Bronchial epithelial cell (primary cell): ENCODE measurements around the gene AP1AR. TPM values are rescaled to one million over a fixed set of nuclear protein-coding genes. Genes with fewer than 3 reads are reported as not detected.
"Not testable (repeated sequence)": the region's sequence is repeated elsewhere in the genome, so short reads cannot be mapped to it uniquely, and the experiment has no call there.

Experiments
- DNase-seq: peaks from one replicate; pipeline ENCODE4 v3.0.0-alpha.2; 2010; ENCODE audit warnings: low read depth
- FAIRE-seq: peaks from 2 replicates; lab custom pipeline; 2011; peaks lifted over from hg19 to GRCh38; lab: Jason Lieb, UNC
- H3K27me3 ChIP-seq: 2 replicates; pipeline ENCODE4 v1.5.1; 2011; ENCODE audit warnings: low read length; ENCODE audit not compliant: control insufficient read depth, insufficient read depth
- H3K36me3 ChIP-seq: 2 replicates; pipeline ENCODE4 v1.5.1; 2011; ENCODE audit warnings: low read length; ENCODE audit not compliant: control insufficient read depth, insufficient read depth
- H3K4me3 ChIP-seq: 2 replicates; pipeline ENCODE4 v1.5.1; 2011; ENCODE audit warnings: mild to moderate bottlenecking, low read depth, low read length, control low read depth
- CTCF ChIP-seq: IDR thresholded peaks from 2 replicates; pipeline ENCODE4 v1.5.1; 2011; ENCODE audit warnings: mild to moderate bottlenecking, moderate library complexity, low read length, control low read depth, inconsistent platforms; ENCODE audit not compliant: insufficient read depth, severe bottlenecking
- total RNA-seq: library from RNA; depleted of rRNA; stranded (reverse); fragments of >200 nt; gene quantifications from 2 replicates; pipeline ENCODE4 v1.2.1, GENCODE V29; 2014

AP1AR gene
- total RNA-seq, 1 donor from 2014 or later: 58.4 TPM

GRCh38 chr4:112201915-112202505, 29.6 kb upstream of the AP1AR start:
- FAIRE-seq: peak; percentile 68
- no peak for DNase-seq
- no peak for TF ChIP-seq CTCF
- Histone ChIP-seq H3K4me3 (no peak overlapping the region), H3K36me3 (no peaks in the 10 kb centered on the region), H3K27me3 (no peaks in the 10 kb centered on the region)

GRCh38 chr4:112203593-112203992, 28.0 kb upstream of the AP1AR start:
- H3K4me3 ChIP-seq: no peak overlapping the region
- FAIRE-seq (no peak), DNase-seq (no peak)
- no peak for TF ChIP-seq CTCF
- no peaks in the 10 kb centered on the region for H3K36me3 ChIP-seq
- no peaks in the 10 kb centered on the region for H3K27me3 ChIP-seq

- no peaks in the 10 kb centered on the region for H3K27me3 ChIP-seq
- DNase-seq (no peak), FAIRE-seq (no peak)
- H3K4me3 ChIP-seq: no peak overlapping the region
- no peak for TF ChIP-seq CTCF
- H3K36me3 ChIP-seq: no peaks in the 10 kb centered on the region
These were observed 25.2 kb upstream of the AP1AR start for GRCh38 chr4:112206431-112206830.

- DNase-seq, H3K36me3 ChIP-seq, H3K4me3 ChIP-seq, FAIRE-seq, H3K27me3 ChIP-seq: not testable (repeated sequence)
These were observed 23.2 kb upstream of the AP1AR start for GRCh38 chr4:112208137-112209095.

- FAIRE-seq (no peak), DNase-seq (no peak)
- Histone ChIP-seq H3K4me3 (no peak overlapping the region), H3K36me3 (no peaks in the 10 kb centered on the region), H3K27me3 (no peaks in the 10 kb centered on the region)
- TF ChIP-seq CTCF: no peak
These were observed 20.8 kb upstream of the AP1AR start for GRCh38 chr4:112210777-112211176.

GRCh38 chr4:112213091-112213490, 18.5 kb upstream of the AP1AR start:
- TF ChIP-seq CTCF: no peak
- FAIRE-seq (no peak), DNase-seq (no peak)
- no peak overlapping the region for H3K4me3 ChIP-seq
- H3K27me3 ChIP-seq: no peaks in the 10 kb centered on the region
- no peaks in the 10 kb centered on the region for H3K36me3 ChIP-seq
